Activated T-helper 9 cell treated with anti-CD3 and anti-CD28 coated beads, Interleukin-2, amount 50 U/mL, for 16 hours (primary cell): ENCODE results near the gene NOL4.

ENCODE experiments used
- DNase-seq: peaks from one replicate; pipeline ENCODE4 v3.0.0-alpha.2; 2020; ENCODE audit warnings: low read depth

NOL4 gene

GRCh38 chr18:34194239-34194638, 30.5 kb downstream of the NOL4 start:
- no peak for DNase-seq

GRCh38 chr18:34189656-34190435, 34.9 kb downstream of the NOL4 start:
- DNase-seq, result no peak
